NB4 (cell line): ENCODE results near the gene PTGDS.

Experiments used
- DNase-seq: peaks from one replicate; pipeline ENCODE4 v3.0.0; 2010; ENCODE audit warnings: low read depth
- H3K4me3 ChIP-seq: one replicate; pipeline ENCODE4 v1.5.1; 2011; ENCODE audit warnings: mild to moderate bottlenecking, low read depth, low read length, moderate library complexity
- MYC ChIP-seq: IDR thresholded peaks from 2 replicates; pipeline ENCODE4 v1.6.1; 2011; ENCODE audit warnings: low read depth, low read length
- POLR2A ChIP-seq: IDR thresholded peaks from 2 replicates; pipeline ENCODE4 v1.6.1; 2011; ENCODE audit warnings: mild to moderate bottlenecking; ENCODE audit not compliant: insufficient read length; ENCODE audit errors: extremely low read depth
- TF ChIP-seq, protein P1 (sequence below): IDR thresholded peaks from 2 replicates; pipeline ENCODE4 v1.6.1; 2011; ENCODE audit warnings: low read depth, low read length
- TF ChIP-seq, protein P2 (sequence below): IDR thresholded peaks from one replicate; pipeline ENCODE4 v1.5.1; 2012; ENCODE audit warnings: low read depth, low read length

PTGDS gene

DNA sequence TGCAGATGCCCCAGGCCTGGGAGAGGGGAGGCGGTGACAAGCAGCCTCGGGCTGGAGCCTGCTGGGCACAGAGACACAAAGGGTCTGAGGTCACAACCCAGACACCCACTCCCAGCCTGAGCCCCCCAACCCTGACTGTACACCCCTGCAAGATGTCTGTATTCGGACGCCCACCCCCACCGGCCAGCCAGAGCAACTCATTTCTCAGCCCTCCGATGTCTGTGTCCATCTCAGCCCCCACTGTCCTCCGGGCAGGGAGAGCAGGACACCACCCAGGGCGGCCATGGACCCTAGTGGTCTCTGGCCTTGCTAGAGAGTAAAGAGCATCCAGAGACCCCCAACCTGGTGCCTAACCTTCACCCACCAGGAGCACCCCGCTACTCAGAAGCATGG, 21.4 kb upstream of the PTGDS start:
- H3K4me3 ChIP-seq, result no peak overlapping the region
- no peak for DNase-seq
- TF ChIP-seq, protein P1, sequence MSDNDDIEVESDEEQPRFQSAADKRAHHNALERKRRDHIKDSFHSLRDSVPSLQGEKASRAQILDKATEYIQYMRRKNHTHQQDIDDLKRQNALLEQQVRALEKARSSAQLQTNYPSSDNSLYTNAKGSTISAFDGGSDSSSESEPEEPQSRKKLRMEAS, result no peak
- no peak for TF ChIP-seq MYC
- no peak for TF ChIP-seq POLR2A

DNA sequence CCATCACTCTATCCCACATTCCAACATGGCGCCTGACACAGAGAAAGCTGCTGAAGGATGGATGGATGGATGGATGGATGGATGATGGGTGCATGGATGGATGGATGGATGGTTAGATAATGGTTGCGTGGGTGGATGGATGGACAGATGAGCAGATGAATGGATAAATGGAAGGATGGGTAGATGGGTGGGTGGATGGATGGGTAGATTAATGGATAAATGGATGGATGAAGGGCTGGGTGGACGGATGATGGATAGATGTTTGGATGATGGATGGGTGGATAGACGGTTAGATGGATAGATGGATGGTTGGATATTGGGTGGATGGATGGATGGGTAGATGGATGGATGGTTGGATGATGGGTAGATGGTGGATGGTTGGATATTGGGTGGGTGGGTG, 20.7 kb upstream of the PTGDS start:
- no peak for DNase-seq
- no peak for TF ChIP-seq MYC
- H3K4me3 ChIP-seq, result no peak overlapping the region

DNA sequence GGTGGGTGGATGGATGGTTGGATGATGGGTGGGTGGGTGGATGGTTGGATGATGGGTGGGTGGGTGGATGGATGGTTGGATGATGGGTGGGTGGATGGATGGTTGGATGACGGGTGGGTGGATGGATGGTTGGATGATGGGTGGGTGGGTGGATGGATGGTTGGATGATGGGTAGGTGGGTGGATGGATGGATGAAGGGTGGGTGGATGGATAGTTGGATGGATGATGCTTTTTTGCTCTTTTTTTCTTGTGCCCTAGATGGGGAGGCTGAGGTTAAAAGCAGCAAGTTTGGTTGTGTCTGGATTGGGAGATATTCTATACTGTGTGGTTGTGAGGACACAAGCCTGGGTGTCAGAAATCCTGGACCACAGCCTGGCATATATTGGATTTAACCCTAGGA, 19.8 kb upstream of the PTGDS start:
- no peak for DNase-seq
- TF ChIP-seq, protein P2, sequence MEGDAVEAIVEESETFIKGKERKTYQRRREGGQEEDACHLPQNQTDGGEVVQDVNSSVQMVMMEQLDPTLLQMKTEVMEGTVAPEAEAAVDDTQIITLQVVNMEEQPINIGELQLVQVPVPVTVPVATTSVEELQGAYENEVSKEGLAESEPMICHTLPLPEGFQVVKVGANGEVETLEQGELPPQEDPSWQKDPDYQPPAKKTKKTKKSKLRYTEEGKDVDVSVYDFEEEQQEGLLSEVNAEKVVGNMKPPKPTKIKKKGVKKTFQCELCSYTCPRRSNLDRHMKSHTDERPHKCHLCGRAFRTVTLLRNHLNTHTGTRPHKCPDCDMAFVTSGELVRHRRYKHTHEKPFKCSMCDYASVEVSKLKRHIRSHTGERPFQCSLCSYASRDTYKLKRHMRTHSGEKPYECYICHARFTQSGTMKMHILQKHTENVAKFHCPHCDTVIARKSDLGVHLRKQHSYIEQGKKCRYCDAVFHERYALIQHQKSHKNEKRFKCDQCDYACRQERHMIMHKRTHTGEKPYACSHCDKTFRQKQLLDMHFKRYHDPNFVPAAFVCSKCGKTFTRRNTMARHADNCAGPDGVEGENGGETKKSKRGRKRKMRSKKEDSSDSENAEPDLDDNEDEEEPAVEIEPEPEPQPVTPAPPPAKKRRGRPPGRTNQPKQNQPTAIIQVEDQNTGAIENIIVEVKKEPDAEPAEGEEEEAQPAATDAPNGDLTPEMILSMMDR, result no peak
- TF ChIP-seq POLR2A (no peak), MYC (no peak)
- TF ChIP-seq, protein P1, result no peak
- H3K4me3 ChIP-seq, result no peak overlapping the region

DNA sequence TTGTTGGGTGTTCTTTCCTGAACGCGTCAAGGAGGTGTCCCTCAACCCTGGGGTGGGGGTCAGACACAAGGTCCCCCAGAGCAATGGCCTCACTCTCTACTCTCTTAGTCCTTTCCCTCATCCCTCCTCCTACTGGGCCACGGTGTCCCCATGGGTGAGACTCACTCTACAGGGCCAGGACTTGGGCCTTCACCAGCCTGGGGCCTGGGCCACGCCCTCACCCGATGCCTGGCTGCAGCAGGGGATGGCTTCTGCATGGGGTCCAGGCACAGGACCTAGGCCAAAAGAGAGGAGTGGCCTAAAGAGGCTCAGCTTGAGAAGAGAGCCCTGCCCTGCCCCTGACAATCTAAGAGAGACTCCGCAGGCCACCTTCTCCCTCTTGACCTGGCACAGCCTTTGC, 19.4 kb upstream of the PTGDS start:
- TF ChIP-seq, protein P1, result no peak
- no peak for TF ChIP-seq POLR2A
- TF ChIP-seq, protein P2, result no peak
- TF ChIP-seq MYC, result no peak
- no peak overlapping the region for H3K4me3 ChIP-seq
- DNase-seq, result no peak

DNA sequence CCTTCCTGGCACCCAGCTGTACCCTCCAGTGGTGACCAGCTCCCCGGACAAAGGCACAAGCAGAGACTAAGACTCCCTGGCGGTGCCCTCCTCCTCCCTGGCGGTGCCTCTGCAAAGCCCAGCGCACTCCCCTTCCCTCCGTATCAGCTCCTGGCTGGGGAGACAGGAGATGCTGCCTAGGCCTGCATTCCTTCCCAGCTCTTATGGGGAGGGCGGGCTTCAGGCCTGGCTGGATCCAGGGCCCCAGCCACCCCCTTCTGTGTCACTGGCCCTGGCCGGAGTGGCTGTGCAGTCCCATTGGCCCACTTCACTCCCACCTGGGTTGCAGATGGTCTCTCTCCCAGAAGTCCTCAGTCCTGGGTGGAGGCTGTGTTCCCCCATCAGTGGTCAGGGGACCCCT, 18.8 kb upstream of the PTGDS start:
- H3K4me3 ChIP-seq, result no peak overlapping the region
- no peak for DNase-seq
- TF ChIP-seq, protein P2, result no peak
- TF ChIP-seq, protein P1, result no peak
- no peak for TF ChIP-seq MYC
- no peak for TF ChIP-seq POLR2A

DNA sequence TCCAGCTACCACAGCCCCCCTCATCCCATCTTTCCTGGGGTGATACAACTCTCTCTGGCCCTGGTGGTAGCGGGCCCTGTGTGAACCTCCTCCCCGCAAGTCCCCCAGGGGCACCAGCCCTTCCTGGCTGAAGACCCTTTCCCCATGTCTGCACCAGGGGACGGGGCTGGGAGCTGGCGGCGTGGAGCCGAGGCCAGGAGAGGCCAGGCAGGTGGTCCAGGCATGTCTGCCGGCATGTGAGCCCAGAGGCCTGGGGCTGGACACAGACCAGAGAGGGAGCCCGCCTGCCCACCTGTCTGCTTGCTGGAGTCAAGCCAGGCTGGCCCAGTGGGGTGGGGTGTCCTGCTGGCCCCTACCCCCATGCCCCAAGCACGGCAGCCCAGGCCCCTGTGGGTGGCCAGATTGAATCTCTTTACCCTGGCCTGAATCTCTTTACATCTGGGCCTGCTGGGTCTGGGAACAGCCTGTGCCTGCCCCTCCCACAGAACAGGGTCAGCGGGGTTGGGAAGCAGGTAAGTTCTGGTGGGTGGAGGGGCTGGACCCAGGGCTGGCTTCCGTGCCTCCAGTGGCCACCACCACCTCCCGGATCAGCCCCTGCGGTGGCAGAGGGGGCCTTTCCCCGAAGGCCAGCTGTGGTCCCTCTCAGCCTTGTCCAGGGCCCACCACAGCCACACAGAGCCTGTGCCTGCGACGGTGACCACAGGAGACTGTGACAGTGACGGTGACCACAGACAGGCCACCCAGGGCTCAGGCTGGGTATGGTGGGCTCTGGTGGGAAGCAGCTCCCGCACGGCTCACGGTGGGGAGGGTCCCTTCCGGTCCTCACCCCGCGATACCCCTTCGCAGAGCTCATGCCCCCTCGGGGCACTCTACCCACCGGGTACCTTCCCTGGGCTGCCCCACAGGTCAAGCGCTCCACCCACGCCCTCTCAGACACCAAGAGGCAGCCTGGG, 18.1 kb upstream of the PTGDS start:
- DNase-seq, result no peak
- H3K4me3 ChIP-seq, result no peak overlapping the region
- TF ChIP-seq POLR2A (no peak), MYC (no peak)
- TF ChIP-seq, protein P2, result no peak
- TF ChIP-seq, protein P1, result no peak
